Loucy (cell line): ENCODE data around the gene SGIP1.

Experiments
- H2AFZ ChIP-seq: fragments of 200-600 bp; sonication (generic); 2 replicates; pipeline ENCODE4 v1.6.0; 2016; ENCODE audit warnings: antibody characterized with exemption, mild to moderate bottlenecking, low read length, moderate library complexity
- H3F3A ChIP-seq: fragments of 200-600 bp; 2 replicates; pipeline ENCODE4 v1.6.0; 2016; ENCODE audit warnings: antibody characterized with exemption, low read depth, mild to moderate bottlenecking
- H3K27me3 ChIP-seq: fragments of 200-600 bp; sonication (generic); 2 replicates; pipeline ENCODE4 v1.6.1; 2014; ENCODE audit warnings: low read length, mild to moderate bottlenecking; ENCODE audit not compliant: insufficient read depth, poor library complexity, severe bottlenecking
- H3K36me3 ChIP-seq: fragments of 200-600 bp; sonication (generic); 2 replicates; pipeline ENCODE4 v1.6.1; 2016; ENCODE audit warnings: low read length; ENCODE audit not compliant: insufficient read depth
- H3K4me1 ChIP-seq: fragments of 200-600 bp; sonication (generic); 2 replicates; pipeline ENCODE4 v1.5.1; 2014; ENCODE audit warnings: low read length, mild to moderate bottlenecking; ENCODE audit not compliant: insufficient read depth, poor library complexity, severe bottlenecking
- H3K4me2 ChIP-seq: fragments of 200-600 bp; sonication (generic); 2 replicates; pipeline ENCODE4 v1.6.0; 2014; ENCODE audit warnings: antibody characterized with exemption, low read length, low read depth, mild to moderate bottlenecking; ENCODE audit not compliant: poor library complexity, severe bottlenecking
- H3K4me3 ChIP-seq: fragments of 200-600 bp; sonication (generic); 2 replicates; pipeline ENCODE4 v1.5.1; 2014; ENCODE audit warnings: low read length, mild to moderate bottlenecking, mixed read lengths; ENCODE audit not compliant: poor library complexity, severe bottlenecking
- H3K79me2 ChIP-seq: fragments of 200-600 bp; sonication (generic); 2 replicates; pipeline ENCODE4 v1.6.1; 2014; ENCODE audit warnings: low read length; ENCODE audit not compliant: insufficient read depth
- H3K9ac ChIP-seq: fragments of 200-600 bp; sonication (generic); 2 replicates; pipeline ENCODE4 v1.6.0; 2014; ENCODE audit warnings: mild to moderate bottlenecking, low read depth, low read length, moderate library complexity; ENCODE audit not compliant: poor library complexity, severe bottlenecking
- H3K9me2 ChIP-seq: fragments of 200-600 bp; sonication (generic); replicated peaks from 2 replicates; pipeline ENCODE4 v1.6.1; 2016; ENCODE audit warnings: low read depth, low read length, mixed read lengths
- H3K9me3 ChIP-seq: fragments of 200-600 bp; sonication (generic); 2 replicates; pipeline ENCODE4 v1.6.1; 2014; ENCODE audit warnings: mild to moderate bottlenecking, antibody characterized with exemption, low read length, low read depth; ENCODE audit not compliant: insufficient read depth
- H4K20me1 ChIP-seq: fragments of 200-600 bp; sonication (generic); 2 replicates; pipeline ENCODE4 v1.6.0; 2014; ENCODE audit warnings: antibody characterized with exemption, low read length, mild to moderate bottlenecking; ENCODE audit not compliant: insufficient read depth, poor library complexity, severe bottlenecking
- EZH2phosphoT487 ChIP-seq: fragments of 200-600 bp; IDR thresholded peaks from 2 replicates; pipeline ENCODE4 v1.6.1; 2018; ENCODE audit warnings: antibody characterized with exemption, mild to moderate bottlenecking, moderate library complexity, borderline replicate concordance
- TF ChIP-seq, protein P1 (sequence below): fragments of 200-600 bp; sonication (generic); conservative IDR thresholded peaks from 2 replicates; pipeline ENCODE4 v1.5.1; 2014; ENCODE audit warnings: mild to moderate bottlenecking, antibody characterized with exemption, low read length

SGIP1 gene, protein sequence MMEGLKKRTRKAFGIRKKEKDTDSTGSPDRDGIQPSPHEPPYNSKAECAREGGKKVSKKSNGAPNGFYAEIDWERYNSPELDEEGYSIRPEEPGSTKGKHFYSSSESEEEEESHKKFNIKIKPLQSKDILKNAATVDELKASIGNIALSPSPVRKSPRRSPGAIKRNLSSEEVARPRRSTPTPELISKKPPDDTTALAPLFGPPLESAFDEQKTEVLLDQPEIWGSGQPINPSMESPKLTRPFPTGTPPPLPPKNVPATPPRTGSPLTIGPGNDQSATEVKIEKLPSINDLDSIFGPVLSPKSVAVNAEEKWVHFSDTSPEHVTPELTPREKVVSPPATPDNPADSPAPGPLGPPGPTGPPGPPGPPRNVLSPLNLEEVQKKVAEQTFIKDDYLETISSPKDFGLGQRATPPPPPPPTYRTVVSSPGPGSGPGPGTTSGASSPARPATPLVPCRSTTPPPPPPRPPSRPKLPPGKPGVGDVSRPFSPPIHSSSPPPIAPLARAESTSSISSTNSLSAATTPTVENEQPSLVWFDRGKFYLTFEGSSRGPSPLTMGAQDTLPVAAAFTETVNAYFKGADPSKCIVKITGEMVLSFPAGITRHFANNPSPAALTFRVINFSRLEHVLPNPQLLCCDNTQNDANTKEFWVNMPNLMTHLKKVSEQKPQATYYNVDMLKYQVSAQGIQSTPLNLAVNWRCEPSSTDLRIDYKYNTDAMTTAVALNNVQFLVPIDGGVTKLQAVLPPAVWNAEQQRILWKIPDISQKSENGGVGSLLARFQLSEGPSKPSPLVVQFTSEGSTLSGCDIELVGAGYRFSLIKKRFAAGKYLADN

DNA sequence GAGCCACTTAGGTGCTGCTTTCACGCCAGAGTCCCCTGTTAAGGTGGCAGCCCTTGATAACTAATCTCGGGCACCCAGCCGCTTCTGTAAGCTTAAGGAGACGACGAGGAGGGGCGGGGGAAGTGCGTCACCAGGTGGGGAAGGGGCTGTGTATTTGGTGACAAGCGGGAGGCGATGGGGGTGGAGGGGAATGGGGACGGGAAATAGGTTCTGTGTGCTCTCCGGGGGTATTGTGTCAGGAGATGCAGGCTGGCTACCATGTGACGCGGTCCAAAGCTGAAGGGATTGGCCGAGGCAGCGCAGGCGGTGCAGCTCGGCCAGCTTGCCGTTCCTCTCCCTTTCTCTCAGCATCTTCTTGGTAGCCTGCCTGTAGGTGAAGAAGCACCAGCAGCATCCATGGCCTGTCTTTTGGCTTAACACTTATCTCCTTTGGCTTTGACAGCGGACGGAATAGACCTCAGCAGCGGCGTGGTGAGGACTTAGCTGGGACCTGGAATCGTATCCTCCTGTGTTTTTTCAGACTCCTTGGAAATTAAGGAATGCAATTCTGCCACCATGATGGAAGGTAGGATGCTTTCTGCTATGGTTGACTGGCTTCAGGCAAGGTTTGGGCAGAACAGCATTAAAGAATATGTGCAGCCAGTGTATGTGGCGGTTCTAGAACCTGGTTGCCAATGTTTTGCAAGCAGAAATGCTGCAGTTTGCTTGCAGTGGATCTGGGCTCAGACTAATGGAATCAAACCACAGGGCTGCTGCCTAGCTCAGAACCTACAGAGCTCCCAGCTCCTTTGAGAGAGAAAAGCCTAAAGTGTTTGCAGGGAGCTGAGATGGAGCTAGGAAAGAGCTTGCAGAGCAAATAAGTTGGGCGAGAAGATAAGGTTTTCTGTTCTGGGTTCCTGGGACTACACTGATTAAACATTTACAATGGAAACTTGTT, at the start of gene SGIP1:
SGIP1 (plus strand) TSS at position 350 of the 937 bp plus-strand sequence; CDS start at position 556, 206 bp downstream.
- Histone ChIP-seq H3K9me3 (no peaks in the 10 kb centered on the region), H3K4me2 (no peak within 1 kb of the TSS), H3K4me1 (peaks cover under 1% of the 10 kb centered on the region), H4K20me1 (no peaks in the 10 kb centered on the region), H3K4me3 (no peak within 1 kb of the TSS), H3F3A (no peaks in the 10 kb centered on the region), H3K27me3 (no peaks in the 10 kb centered on the region), H2AFZ (no peak within 1 kb of the TSS), H3K36me3 (no peaks in the 10 kb centered on the region), H3K79me2 (no peaks in the 10 kb centered on the region), H3K9ac (no peak within 1 kb of the TSS), H3K9me2 (no peaks in the 10 kb centered on the region)
- TF ChIP-seq EZH2phosphoT487, result no peak
- TF ChIP-seq, protein P1, sequence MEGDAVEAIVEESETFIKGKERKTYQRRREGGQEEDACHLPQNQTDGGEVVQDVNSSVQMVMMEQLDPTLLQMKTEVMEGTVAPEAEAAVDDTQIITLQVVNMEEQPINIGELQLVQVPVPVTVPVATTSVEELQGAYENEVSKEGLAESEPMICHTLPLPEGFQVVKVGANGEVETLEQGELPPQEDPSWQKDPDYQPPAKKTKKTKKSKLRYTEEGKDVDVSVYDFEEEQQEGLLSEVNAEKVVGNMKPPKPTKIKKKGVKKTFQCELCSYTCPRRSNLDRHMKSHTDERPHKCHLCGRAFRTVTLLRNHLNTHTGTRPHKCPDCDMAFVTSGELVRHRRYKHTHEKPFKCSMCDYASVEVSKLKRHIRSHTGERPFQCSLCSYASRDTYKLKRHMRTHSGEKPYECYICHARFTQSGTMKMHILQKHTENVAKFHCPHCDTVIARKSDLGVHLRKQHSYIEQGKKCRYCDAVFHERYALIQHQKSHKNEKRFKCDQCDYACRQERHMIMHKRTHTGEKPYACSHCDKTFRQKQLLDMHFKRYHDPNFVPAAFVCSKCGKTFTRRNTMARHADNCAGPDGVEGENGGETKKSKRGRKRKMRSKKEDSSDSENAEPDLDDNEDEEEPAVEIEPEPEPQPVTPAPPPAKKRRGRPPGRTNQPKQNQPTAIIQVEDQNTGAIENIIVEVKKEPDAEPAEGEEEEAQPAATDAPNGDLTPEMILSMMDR, result no peak

DNA sequence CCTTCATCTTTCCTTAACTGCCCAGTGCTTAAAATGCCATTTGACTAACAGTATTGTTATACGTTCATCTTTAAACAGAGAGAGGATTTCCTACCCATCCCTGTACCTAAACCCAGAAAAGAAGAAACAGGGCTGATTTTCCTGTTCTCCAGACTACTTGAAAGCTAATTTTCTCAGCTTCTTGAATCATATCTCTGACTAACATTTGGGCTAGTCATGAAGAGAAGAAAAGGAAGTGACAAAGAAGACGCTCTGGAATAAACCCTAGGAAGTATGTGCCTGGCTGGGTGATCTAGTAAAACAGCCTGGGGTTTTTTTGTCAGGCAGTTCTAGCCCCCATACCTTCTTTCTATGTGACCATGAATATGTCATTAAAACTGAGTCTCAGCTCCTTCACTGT, 44.8 kb upstream of the SGIP1 start:
- H2AFZ ChIP-seq, result no peak overlapping the region
- no peak overlapping the region for H3K4me2 ChIP-seq
- H3K27me3 ChIP-seq, result no peaks in the 10 kb centered on the region

More for the DNA sequence above, 44.8 kb upstream of the SGIP1 start:
- H3K4me3 ChIP-seq, result no peak overlapping the region
- peaks cover 6% of the 10 kb centered on the region for H3K4me1 ChIP-seq
- no peaks in the 10 kb centered on the region for H3K9me3 ChIP-seq
- H3K36me3 ChIP-seq, result no peaks in the 10 kb centered on the region
- no peaks in the 10 kb centered on the region for H3K9me2 ChIP-seq
- no peaks in the 10 kb centered on the region for H3K79me2 ChIP-seq
- TF ChIP-seq, protein P1, result no peak
- TF ChIP-seq EZH2phosphoT487, result no peak
- no peaks in the 10 kb centered on the region for H4K20me1 ChIP-seq
- H3K9ac ChIP-seq, result no peak overlapping the region
- H3F3A ChIP-seq, result no peaks in the 10 kb centered on the region
